ENCODE data around the gene PURB. TPM values are rescaled to one million over a fixed set of nuclear protein-coding genes. Genes with fewer than 3 reads are reported as not detected.

The PURB gene
- total and polyA plus RNA-seq, 8 donors = 3.6 to 14.7 (median 7.8) TPM

DNA sequence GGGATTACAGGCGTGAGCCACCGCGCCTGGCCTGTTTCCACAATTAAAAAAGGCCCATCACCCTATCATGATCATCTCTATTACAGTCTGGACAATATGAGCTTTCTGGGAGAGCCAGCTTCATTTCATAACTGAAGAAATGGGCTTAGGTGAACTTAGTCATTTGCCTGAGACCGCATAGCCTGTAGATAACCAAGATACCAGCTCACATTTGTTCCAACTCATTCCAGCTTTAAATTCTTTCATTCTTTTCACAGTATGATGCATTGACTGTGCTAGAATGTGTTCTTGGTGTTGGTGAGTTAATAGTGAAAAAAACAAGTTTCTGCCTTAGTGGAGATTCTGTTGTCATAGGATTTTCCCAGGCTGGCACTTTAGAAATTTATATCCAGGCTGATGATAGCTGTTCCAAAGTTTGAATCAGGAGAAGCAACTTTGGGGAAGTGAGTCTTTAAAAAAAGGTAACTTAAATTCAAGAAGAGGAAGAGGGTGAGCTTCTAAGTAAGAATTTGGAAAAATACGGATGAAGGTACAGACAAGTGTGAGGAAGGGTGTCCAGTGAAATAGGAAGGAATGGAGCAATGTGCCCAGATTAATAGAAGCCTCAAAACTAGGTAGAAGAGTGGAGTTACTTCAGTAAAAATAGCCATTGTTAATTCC is 35.3 kb downstream of the PURB start:
- Histone ChIP-seq H3K27ac (no peak overlapping the region), H3K27me3 (no peaks in the 10 kb centered on the region), H3K9me3 (no peaks in the 10 kb centered on the region), H3K4me3 (no peak overlapping the region), H3K36me3 (no peaks in the 10 kb centered on the region), H3K4me1 (peaks cover 0 to 19% (median 15%) of the 10 kb centered on the region in 3 donors)
- WGBS, 2 donors = 77 to 91% methylated on average over 5 of the region's 5 CpGs
- DNase-seq (no peak), ATAC-seq (no peak), FAIRE-seq (no peak)
- TF ChIP-seq, protein P1, sequence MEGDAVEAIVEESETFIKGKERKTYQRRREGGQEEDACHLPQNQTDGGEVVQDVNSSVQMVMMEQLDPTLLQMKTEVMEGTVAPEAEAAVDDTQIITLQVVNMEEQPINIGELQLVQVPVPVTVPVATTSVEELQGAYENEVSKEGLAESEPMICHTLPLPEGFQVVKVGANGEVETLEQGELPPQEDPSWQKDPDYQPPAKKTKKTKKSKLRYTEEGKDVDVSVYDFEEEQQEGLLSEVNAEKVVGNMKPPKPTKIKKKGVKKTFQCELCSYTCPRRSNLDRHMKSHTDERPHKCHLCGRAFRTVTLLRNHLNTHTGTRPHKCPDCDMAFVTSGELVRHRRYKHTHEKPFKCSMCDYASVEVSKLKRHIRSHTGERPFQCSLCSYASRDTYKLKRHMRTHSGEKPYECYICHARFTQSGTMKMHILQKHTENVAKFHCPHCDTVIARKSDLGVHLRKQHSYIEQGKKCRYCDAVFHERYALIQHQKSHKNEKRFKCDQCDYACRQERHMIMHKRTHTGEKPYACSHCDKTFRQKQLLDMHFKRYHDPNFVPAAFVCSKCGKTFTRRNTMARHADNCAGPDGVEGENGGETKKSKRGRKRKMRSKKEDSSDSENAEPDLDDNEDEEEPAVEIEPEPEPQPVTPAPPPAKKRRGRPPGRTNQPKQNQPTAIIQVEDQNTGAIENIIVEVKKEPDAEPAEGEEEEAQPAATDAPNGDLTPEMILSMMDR (IDR thresholded peaks at IDR 0.05) = no peak
- intact Hi-C loops (cut with DNase I) = loop anchor here in 1 of 3 donors (10.0 kb wide), 1 partner anchor 285 kb away; no protein-coding TSS in a partner anchor

DNA sequence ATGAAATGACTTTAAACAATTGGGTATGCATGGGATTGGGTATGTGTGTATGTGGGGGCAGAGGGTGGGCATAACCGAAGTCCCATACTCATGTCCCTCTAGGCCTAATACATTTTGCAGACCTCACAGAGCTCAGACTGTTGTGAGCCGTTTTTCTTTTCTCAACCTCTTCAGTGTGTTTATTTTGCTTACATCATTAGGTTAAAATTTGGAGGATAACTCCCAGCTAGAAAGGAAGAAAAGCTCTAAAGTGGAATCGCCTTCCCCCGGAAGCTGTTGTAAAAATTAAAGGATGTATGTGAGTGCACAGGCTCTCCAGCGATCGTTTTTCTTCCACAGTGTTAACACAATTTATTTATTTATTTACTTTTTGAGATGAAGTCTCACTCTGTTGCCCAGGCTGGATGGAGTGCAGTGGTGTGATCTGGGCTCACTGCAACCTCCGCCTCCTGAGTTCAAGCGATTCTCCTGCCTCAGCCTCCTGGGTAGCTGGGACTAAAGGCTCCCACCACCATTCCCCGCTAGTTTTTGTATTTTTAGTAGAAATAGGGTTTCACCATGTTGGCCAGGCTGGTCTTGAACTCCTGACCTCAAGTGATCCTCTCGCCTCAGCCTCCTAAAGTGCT is 36.0 kb downstream of the PURB start:
- Histone ChIP-seq H3K36me3 (no peaks in the 10 kb centered on the region), H3K4me1 (peaks cover 0 to 22% (median 17%) of the 10 kb centered on the region in 3 donors), H3K4me3 (no peak overlapping the region), H3K27me3 (no peaks in the 10 kb centered on the region), H3K9me3 (no peaks in the 10 kb centered on the region), H3K27ac (no peak overlapping the region)
- TF ChIP-seq, protein P1 (IDR thresholded peaks at IDR 0.05) = no peak
- intact Hi-C loops (cut with DNase I) = no loop called here
- ATAC-seq (no peak), DNase-seq (no peak), FAIRE-seq (no peak)
- whole genome bisulfite sequencing, 2 donors = 72 to 74% methylated on average over 10 of the region's 10 CpGs

DNA sequence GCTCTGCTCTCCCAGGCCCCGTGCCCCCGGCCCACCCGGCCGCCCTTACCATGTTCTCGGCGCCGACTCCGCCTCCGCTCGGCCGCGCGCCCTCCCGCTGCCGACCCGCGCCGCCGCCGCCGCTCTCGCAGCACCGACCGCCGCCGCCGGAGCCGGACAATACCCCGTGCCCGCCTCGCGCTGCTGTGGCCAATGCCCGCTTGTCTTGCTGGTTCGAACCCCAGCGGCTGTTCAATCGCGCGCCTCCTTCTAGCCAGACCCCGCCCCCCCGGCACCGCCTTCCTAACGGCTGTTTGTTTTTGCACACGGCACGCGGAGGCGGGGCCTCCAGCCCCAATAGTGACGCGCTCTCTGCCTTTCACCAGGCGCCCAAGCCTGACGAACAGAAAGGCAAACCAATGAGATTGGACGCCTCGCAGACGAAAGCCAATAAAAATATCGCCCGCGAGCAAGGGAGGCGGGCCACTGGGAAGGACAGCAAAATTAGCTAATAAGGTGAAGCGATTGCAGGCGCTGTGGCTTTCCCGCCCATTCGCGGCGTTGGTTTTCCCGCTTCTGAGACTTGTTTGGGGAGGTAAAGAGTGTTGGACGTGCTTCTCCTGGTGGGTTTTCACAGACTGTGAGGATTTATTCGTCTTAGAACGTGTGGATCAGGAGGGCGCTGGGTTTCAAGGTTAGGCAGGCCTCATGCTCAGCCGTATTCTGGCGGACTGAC is 37.3 kb downstream of the PURB start, which contains the start of gene H2AZ2:
Gene H2AZ2, minus strand, starts transcription at position 168 of the 715 bp plus-strand sequence. Its CDS starts 116 bp downstream, at position 52.
- H3K4me3 ChIP-seq = peak within 1 kb of the TSS; percentile 65 to 77 (median 71)
- intact Hi-C loops (cut with DNase I) = no loop called here
- 0% methylated on average over 38 to 70 of the region's 70 CpGs for WGBS, 2 donors
- H3K9me3 ChIP-seq = no peaks in the 10 kb centered on the region
- ATAC-seq = peak; percentile 92 to 96 (median 92)
- no peaks in the 10 kb centered on the region for H3K36me3 ChIP-seq
- TF ChIP-seq, protein P1 (IDR thresholded peaks at IDR 0.05) = no peak
- no peaks in the 10 kb centered on the region for H3K27me3 ChIP-seq
- peaks cover 0 to 22% (median 17%) of the 10 kb centered on the region in 3 donors for H3K4me1 ChIP-seq
- peak; percentile 95 for FAIRE-seq
- peak; percentile 99 to 100 (median 100) for DNase-seq
- H3K27ac ChIP-seq = peak within 1 kb of the TSS; percentile 87 to 99 (median 96)

DNA sequence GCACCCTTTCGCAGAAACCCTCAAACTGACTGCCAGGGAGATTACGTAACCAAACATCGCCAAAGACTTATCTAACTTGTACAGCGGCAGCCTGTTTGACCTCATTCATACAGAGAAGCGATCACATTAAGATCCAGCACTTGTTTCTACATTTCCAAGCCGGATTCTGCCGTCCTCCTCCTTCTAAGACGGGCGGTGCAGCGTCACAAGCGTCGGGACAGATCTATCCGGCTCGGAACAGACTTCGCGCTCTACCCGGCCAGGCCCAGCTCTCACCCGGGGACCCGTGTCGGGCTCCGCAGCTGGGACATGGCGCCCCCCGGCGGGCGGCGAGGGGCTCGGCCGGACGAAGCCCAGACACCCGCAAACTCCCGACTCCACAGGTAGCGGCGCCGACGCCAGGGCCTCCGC is 37.8 kb downstream of the PURB start:
- Histone ChIP-seq H3K9me3 (no peaks in the 10 kb centered on the region), H3K27ac (peak overlapping the region; percentile 87 to 99 (median 96)), H3K36me3 (peaks cover 0 to 3% (median 0%) of the 10 kb centered on the region in 3 donors), H3K4me1 (peaks cover 0 to 22% (median 17%) of the 10 kb centered on the region in 3 donors), H3K27me3 (no peaks in the 10 kb centered on the region), H3K4me3 (peak overlapping the region; percentile 65 to 77 (median 71))
- 0% methylated on average over 28 to 36 of the region's 36 CpGs for WGBS, 2 donors
- ATAC-seq = peak; percentile 72 to 81 (median 76)
- TF ChIP-seq, protein P1 (IDR thresholded peaks at IDR 0.05) = peak; percentile 67 to 83 (median 76)
- FAIRE-seq = no peak
- DNase-seq = peak; percentile 79 to 92 (median 88)
- intact Hi-C loops (cut with DNase I) = no loop called here
